GM20000 (cell line): ENCODE data around the gene KLHL35.

ENCODE experiments used
- DNase-seq: peaks from one replicate; pipeline ENCODE4 v3.0.0; 2012; ENCODE audit warnings: low spot score
- CTCF ChIP-seq: IDR thresholded peaks from 2 replicates; pipeline ENCODE4 v1.5.1; 2012; ENCODE audit warnings: mild to moderate bottlenecking, control low read depth; ENCODE audit errors: extremely low read depth, missing control alignments

The KLHL35 gene

GRCh38 chr11:75472081-75472732 lies 39.2 kb upstream of the KLHL35 start:
- DNase-seq, result no peak
- TF ChIP-seq CTCF, result no peak

- DNase-seq, result no peak
Observed at GRCh38 chr11:75471176-75471973, 38.4 kb upstream of the KLHL35 start.

GRCh38 chr11:75470476-75471080 lies 37.6 kb upstream of the KLHL35 start:
- no peak for DNase-seq
- no peak for TF ChIP-seq CTCF

More at GRCh38 chr11:75471176-75471973, 38.4 kb upstream of the KLHL35 start:
- no peak for TF ChIP-seq CTCF

GRCh38 chr11:75469785-75470405 lies 36.9 kb upstream of the KLHL35 start:
- DNase-seq, result no peak
- TF ChIP-seq CTCF, result no peak

- TF ChIP-seq CTCF, result no peak
- DNase-seq, result no peak
Observed at GRCh38 chr11:75468534-75469340, 35.7 kb upstream of the KLHL35 start.

GRCh38 chr11:75467881-75468280 lies 34.9 kb upstream of the KLHL35 start:
- DNase-seq, result no peak
- TF ChIP-seq CTCF, result no peak
